Fibroblast of mammary gland (primary cell): ENCODE measurements around the gene ZNF746.
A peak's percentile ranks its signal among the peaks of the same experiment; 100 is the strongest.
"Not testable (repeated sequence)": the region's sequence is repeated elsewhere in the genome, so short reads cannot be mapped to it uniquely, and the experiment has no call there.

ENCODE experiments used
- DNase-seq: peaks from one replicate; pipeline ENCODE4 v3.0.0-alpha.2; 2010; ENCODE audit warnings: low read depth
- H3K4me3 ChIP-seq: 2 replicates; pipeline ENCODE4 v1.5.1; 2011; ENCODE audit warnings: low read depth, mild to moderate bottlenecking, low read length, moderate library complexity; ENCODE audit not compliant: control insufficient read depth
- CTCF ChIP-seq: conservative IDR thresholded peaks from 2 replicates; pipeline ENCODE4 v1.5.1; 2011; ENCODE audit warnings: low read depth, low read length, inconsistent platforms; ENCODE audit not compliant: control insufficient read depth, insufficient read depth

ZNF746 gene

DNA sequence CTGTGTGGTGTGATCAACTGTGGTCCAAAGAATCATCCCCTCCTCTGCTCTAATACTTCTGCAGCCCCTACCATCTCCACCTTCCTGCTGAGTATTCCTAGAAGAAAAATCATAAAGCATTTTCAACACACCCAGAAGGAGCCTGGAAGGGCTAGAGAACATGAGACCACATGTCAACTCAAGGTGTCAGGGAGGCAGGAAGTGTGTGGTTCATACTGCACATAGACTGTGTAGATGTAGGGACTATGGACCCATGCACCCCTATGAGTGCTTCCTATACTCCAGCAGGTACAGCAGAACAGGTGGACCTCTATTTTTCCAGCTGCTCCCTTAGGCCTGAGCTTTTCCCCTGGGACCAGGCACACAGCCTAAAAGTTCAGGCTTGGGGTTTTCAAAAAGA, 2.6 kb upstream of the ZNF746 start:
- DNase-seq, result no peak
- no peak for TF ChIP-seq CTCF
- H3K4me3 ChIP-seq, result no peak overlapping the region

DNA sequence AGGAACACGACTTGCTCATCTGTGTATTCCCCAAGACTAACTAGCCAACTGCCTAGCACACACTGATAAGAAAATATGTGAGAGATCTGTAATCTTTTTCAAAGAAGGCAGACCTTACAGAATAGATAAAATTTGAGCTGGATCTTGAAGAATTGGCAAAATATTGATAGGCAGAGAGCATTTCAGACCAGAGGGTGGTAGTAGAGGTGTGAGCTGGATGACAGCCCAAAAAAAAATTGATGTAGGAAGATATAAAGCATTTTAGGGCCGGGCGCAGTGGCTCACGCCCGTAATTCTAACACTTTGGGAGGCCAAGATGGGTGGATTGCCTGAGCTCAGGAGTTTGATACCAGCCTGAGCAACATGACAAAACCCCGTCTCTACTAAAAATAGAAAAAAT, 1.2 kb upstream of the ZNF746 start:
- no peak for TF ChIP-seq CTCF
- no peak for DNase-seq
- no peak overlapping the region for H3K4me3 ChIP-seq

DNA sequence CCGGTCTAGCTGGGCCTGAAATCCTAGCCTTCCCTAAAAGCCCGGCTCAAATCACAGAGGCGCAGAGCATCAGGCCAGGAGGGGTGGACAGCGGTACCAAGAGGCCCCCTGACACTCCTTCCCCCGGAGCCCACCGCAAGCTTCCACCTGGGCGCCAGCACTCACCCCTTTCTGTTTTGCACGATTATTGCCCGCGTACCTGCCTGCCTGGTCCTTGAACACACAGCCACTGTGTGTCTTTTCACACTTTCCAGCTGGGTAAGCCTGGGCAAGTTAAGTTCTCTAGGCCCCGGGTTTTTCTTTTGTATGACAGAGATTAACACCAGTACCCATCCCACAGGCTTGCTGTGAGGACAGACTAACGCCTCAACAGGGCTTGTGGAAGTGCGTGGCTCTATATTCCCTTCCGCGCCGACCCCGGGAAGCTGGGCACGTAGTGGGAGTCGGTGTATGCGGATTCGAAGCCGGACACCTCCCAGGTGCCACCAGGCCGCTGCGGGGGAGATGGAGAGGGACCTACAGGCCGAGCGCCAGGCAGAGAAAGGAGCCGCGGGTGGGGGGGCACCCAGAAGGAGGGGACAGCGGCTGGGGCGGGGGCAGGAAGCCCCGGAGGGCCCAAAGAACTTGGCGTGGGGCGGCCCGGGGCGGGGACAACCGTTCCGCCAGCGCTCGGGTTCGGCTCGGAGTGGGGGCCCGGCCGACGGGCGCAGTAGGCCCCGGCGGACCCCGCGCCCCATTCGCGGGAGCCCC, 792 bp downstream of the ZNF746 start:
- peak; percentile 12 for DNase-seq
- TF ChIP-seq CTCF, result no peak
- H3K4me3 ChIP-seq, result peak overlapping the region; percentile 66

DNA sequence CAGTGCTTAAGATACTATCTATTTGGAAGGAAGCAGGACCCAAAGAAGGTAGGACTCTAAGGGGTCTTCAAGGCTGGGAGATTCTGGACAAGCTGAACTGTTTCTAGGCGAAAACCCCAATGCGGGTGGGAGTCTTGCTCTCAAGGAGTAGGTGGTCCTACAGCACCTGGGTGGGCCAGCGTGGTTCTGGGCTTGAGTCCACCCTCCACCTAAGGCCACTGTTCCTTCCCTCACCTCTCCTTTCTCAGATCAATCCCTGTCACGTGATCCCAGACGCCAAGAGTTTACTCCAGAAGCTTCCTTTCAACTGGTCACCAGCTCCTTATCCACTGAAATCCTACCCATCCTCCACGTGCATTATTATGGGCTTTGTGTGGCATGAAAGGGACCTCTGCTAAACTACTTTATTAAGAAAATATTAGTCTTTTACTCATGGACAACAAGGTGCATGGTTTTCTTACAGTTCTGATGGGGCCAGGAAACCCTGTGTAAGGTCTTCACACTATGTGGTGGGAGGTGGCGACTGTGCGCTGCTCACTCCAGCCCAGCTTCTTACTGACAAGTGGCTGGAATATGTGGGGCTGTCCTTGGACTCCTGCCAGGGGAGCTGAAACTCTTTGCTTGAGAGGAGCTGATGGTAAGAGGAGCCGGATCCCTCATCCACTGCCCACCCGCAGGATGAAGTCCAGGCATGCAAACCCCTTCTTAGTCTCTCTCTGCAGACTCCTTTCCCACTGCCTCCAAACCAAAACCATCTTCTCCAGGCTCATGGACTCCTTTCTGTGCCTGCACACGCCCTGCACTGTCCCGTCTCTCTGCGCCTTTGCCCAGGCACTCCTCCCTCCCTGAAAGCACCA, 1.6 kb downstream of the ZNF746 start:
- TF ChIP-seq CTCF, result no peak
- H3K4me3 ChIP-seq, result peak overlapping the region; percentile 66
- DNase-seq, result peak; percentile 81

- H3K4me3 ChIP-seq, result no peak overlapping the region
- DNase-seq, result peak; percentile 70
- TF ChIP-seq CTCF, result no peak
Observed at GRCh38 chr7:149494738-149495368, 2.8 kb downstream of the ZNF746 start.

DNA sequence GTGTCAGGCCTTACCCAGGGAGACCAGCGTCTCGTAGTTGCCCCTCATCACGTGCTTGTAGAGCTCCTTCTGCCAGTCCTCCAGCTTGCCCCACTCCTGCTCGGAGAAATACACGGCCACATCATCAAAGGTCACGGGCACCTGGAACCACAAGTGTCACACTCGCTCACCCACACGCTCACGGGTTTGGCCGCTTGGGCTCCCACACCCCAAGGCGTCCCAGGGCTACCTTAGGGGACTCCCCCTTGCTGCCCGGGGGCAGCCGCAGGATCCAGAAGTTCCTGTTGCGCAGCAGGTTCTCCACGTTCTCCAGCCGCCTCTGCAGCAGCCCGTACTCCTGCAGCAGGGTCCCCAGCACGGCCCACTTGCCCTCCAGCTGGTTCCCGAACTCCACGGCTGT, 3.6 kb downstream of the ZNF746 start:
- DNase-seq, result not testable (repeated sequence)

GRCh38 chr7:149493366-149493765, 4.2 kb downstream of the ZNF746 start:
- DNase-seq, result no peak
- TF ChIP-seq CTCF, result no peak
- H3K4me3 ChIP-seq, result no peak overlapping the region

More for the DNA sequence above, 3.6 kb downstream of the ZNF746 start:
- not testable (repeated sequence) for H3K4me3 ChIP-seq
